Activated naive CD4-positive, alpha-beta T cell treated with anti-CD3 and anti-CD28 coated beads, Interleukin-2, amount 50 U/mL, for 24 hours (primary cell): ENCODE results near the gene PIANP.

Source experiments
- H3K27ac Mint-ChIP-seq: one replicate; pipeline ENCODE4 v1.8.0; 2021; ENCODE audit warnings: mild to moderate bottlenecking, mixed read lengths
- H3K27me3 Mint-ChIP-seq: one replicate; pipeline ENCODE4 v1.8.0; 2021; ENCODE audit warnings: mixed read lengths
- H3K36me3 Mint-ChIP-seq: one replicate; pipeline ENCODE4 v1.8.0; 2021; ENCODE audit warnings: mixed read lengths
- H3K4me1 Mint-ChIP-seq: one replicate; pipeline ENCODE4 v1.8.0; 2021; ENCODE audit warnings: mixed read lengths
- H3K4me3 Mint-ChIP-seq: one replicate; pipeline ENCODE4 v1.8.0; 2021; ENCODE audit warnings: mild to moderate bottlenecking, mixed read lengths
- H3K9me3 Mint-ChIP-seq: one replicate; pipeline ENCODE4 v1.8.0; 2021; ENCODE audit warnings: mixed read lengths

Gene PIANP

DNA sequence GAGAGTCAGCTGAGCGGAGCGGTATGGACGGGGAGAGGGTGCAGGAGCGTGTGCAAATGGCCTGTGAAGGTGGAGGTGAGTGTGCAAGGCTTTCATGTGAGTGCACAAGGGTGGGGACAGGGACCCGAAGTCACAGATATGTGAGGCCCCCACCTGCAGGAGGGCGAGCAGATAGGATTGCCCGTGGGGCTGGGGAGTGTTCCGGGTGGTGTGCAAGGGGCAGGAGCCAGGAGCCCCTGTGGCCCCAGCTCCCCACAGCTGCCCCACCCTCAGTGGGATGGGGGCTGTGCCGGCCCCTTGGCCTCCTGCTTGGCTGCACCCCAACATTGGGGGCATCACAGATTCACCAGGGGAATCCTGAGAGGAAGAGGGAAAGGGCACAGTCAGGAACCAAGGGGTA, 5.9 kb downstream of the PIANP start:
- H3K27me3 Mint-ChIP-seq: peaks cover 6% of the 10 kb centered on the region
- no peaks in the 10 kb centered on the region for H3K9me3 Mint-ChIP-seq
- peaks cover 20% of the 10 kb centered on the region for H3K4me1 Mint-ChIP-seq
- H3K36me3 Mint-ChIP-seq: no peaks in the 10 kb centered on the region
- no peak overlapping the region for H3K27ac Mint-ChIP-seq
- no peak overlapping the region for H3K4me3 Mint-ChIP-seq

GRCh38 chr12:6693832-6694355, 6.7 kb downstream of the PIANP start:
- Mint-ChIP-seq H3K27me3 (no peaks in the 10 kb centered on the region), H3K27ac (no peak overlapping the region), H3K4me3 (no peak overlapping the region), H3K36me3 (no peaks in the 10 kb centered on the region), H3K4me1 (peaks cover 14% of the 10 kb centered on the region), H3K9me3 (no peaks in the 10 kb centered on the region)

DNA sequence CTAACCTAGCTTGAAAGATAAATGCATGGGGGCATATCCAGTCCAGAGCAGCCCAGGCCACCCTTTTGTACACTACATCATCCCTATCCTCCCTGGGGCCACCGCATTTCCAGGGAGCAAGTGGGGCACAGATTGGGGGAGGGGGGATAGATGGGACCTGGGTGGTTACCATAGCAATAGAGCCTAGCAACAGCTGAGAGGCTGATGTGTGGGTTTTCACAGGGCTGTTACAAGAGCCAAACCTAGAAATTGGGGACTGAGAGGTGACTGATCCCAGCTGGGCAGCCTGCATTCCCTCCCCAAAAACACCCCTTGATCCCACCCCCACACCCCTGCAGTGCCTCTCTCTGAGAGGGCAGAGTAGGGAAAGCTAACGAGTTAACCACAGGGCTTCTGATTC, 7.7 kb downstream of the PIANP start:
- peak overlapping the region; percentile 33 for H3K27ac Mint-ChIP-seq
- no peak overlapping the region for H3K4me3 Mint-ChIP-seq
- peaks cover 17% of the 10 kb centered on the region for H3K4me1 Mint-ChIP-seq
- no peaks in the 10 kb centered on the region for H3K36me3 Mint-ChIP-seq
- H3K9me3 Mint-ChIP-seq: no peaks in the 10 kb centered on the region
- no peaks in the 10 kb centered on the region for H3K27me3 Mint-ChIP-seq

- H3K4me3 Mint-ChIP-seq: no peak overlapping the region
- H3K9me3 Mint-ChIP-seq: no peaks in the 10 kb centered on the region
- H3K36me3 Mint-ChIP-seq: peaks cover 6% of the 10 kb centered on the region
- no peaks in the 10 kb centered on the region for H3K27me3 Mint-ChIP-seq
- peaks cover 31% of the 10 kb centered on the region for H3K4me1 Mint-ChIP-seq
- peak overlapping the region; percentile 35 for H3K27ac Mint-ChIP-seq
These were observed 9.1 kb downstream of the PIANP start for GRCh38 chr12:6691473-6691872.

DNA sequence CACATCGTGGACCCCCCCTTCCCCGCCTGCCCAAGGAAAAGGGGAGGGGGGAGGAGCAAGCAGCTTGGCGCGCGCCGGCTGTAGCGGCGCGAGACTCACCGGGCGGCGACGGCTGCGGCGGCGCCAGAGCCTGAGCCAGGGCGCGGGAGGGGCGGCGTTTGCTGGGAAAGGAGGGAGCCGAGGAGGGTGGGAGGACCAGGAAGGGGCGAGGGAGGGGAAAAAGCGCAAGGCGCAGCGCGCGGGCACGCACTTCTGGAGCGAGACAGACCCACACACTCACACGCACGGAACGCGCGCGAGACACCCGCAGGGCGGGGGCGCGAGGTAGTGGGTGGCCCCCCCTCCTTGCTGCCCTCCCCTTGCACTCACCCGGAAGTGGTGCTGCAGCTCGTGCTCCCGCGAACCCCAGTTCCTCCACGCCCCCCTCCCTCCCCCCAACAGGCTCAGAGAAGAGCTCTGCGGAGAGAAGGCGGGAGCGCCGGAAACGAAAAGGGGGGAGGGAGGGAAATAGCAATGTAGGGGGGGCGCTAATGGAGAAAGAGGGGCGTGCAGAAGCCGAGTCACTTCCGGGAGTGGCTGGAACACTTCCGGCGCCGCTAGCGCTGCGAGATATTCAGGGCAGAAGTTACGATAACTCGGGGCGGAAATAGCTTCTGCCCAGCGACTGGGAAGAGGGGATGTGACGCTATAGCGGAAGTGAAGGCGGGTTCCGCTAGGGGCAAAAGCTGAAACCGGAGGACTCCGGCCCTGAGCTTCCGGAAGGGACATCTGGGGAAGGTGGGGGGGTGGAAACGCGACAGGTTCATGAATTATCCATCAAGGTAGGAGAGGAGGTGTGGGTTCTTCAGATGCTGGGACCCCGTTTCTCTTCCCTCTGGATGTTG, 11.4 kb downstream of the PIANP start, which contains the start of gene ZNF384:
Gene ZNF384, minus strand, starts transcription at position 377 of the 884 bp plus-strand sequence. CDS start 9,855 bp downstream, outside the sequence.
- Mint-ChIP-seq H3K36me3 (peaks cover 9% of the 10 kb centered on the region), H3K4me3 (peak within 1 kb of the TSS; percentile 98), H3K27me3 (no peaks in the 10 kb centered on the region), H3K4me1 (peaks cover 53% of the 10 kb centered on the region), H3K27ac (peak within 1 kb of the TSS; percentile 93), H3K9me3 (no peaks in the 10 kb centered on the region)

GRCh38 chr12:6688543-6688998, 12.0 kb downstream of the PIANP start:
- Mint-ChIP-seq H3K4me3 (peak overlapping the region; percentile 98), H3K27me3 (no peaks in the 10 kb centered on the region), H3K27ac (peak overlapping the region; percentile 93), H3K4me1 (peaks cover 53% of the 10 kb centered on the region), H3K36me3 (peaks cover 9% of the 10 kb centered on the region), H3K9me3 (no peaks in the 10 kb centered on the region)

GRCh38 chr12:6685814-6686213, 14.8 kb downstream of the PIANP start:
- Mint-ChIP-seq H3K27me3 (no peaks in the 10 kb centered on the region), H3K27ac (no peak overlapping the region), H3K36me3 (peaks cover 9% of the 10 kb centered on the region), H3K4me3 (no peak overlapping the region), H3K4me1 (peaks cover 57% of the 10 kb centered on the region), H3K9me3 (no peaks in the 10 kb centered on the region)

GRCh38 chr12:6684609-6685008, 16.0 kb downstream of the PIANP start:
- Mint-ChIP-seq H3K36me3 (peaks cover 9% of the 10 kb centered on the region), H3K4me1 (peaks cover 52% of the 10 kb centered on the region), H3K27ac (no peak overlapping the region), H3K4me3 (peak overlapping the region; percentile 57), H3K27me3 (no peaks in the 10 kb centered on the region), H3K9me3 (no peaks in the 10 kb centered on the region)

- H3K4me1 Mint-ChIP-seq: peaks cover 5% of the 10 kb centered on the region
- no peaks in the 10 kb centered on the region for H3K9me3 Mint-ChIP-seq
- H3K4me3 Mint-ChIP-seq: no peak overlapping the region
- H3K27ac Mint-ChIP-seq: no peak overlapping the region
- H3K27me3 Mint-ChIP-seq: no peaks in the 10 kb centered on the region
- H3K36me3 Mint-ChIP-seq: peaks cover 18% of the 10 kb centered on the region
These were observed 23.7 kb downstream of the PIANP start for GRCh38 chr12:6676962-6677361.

DNA sequence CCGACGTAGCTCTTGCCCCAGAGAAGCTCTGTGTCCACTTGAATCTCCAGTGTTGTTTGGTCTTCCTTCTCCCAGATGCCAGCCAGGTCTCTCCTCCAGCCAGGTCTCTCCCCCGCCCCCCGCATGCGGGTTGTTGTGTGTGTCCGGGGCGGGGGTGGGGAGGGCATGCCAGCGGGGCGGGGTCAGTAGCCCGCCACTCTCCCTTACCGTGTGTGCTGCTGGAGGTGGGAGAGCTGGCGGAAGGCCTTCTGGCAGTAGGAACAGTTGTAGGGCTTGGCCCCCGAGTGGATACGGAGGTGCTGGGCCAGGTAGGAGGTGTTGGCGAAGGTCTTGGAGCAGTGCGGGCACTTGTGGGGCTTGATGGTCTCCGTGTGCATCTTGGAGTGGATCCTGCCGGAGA, 28.5 kb downstream of the PIANP start:
- Mint-ChIP-seq H3K27me3 (no peaks in the 10 kb centered on the region), H3K4me1 (no peaks in the 10 kb centered on the region), H3K9me3 (no peaks in the 10 kb centered on the region), H3K36me3 (peaks cover 33% of the 10 kb centered on the region), H3K27ac (no peak overlapping the region), H3K4me3 (no peak overlapping the region)

GRCh38 chr12:6667559-6668210, 32.9 kb downstream of the PIANP start:
- H3K9me3 Mint-ChIP-seq: no peaks in the 10 kb centered on the region
- H3K36me3 Mint-ChIP-seq: peaks cover 25% of the 10 kb centered on the region
- peaks cover 15% of the 10 kb centered on the region for H3K4me1 Mint-ChIP-seq
- no peak overlapping the region for H3K4me3 Mint-ChIP-seq
- H3K27ac Mint-ChIP-seq: no peak overlapping the region
- H3K27me3 Mint-ChIP-seq: no peaks in the 10 kb centered on the region

- H3K4me1 Mint-ChIP-seq: peaks cover 24% of the 10 kb centered on the region
- H3K4me3 Mint-ChIP-seq: no peak overlapping the region
- no peaks in the 10 kb centered on the region for H3K27me3 Mint-ChIP-seq
- no peaks in the 10 kb centered on the region for H3K9me3 Mint-ChIP-seq
- H3K36me3 Mint-ChIP-seq: peaks cover 15% of the 10 kb centered on the region
- no peak overlapping the region for H3K27ac Mint-ChIP-seq
These were observed 34.4 kb downstream of the PIANP start for GRCh38 chr12:6666211-6666610.

DNA sequence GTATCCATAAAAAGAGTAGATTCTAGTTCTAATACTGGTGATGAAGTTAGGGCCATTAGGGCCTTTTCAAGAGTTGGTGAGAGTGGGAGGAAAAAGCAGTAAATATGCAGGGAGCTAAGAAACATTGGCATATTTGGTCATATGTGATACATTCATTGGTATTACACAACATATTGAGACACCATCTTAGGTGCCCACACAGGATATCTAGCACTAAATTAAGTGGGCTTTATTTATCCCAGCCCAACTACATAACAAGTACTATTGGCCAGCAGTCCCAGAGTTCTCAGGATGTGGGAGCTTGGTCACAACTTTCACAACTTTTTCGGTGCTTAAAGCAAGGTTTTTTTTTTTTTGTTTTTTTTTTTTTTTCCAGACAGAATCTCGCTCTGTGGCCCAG, 35.7 kb downstream of the PIANP start:
- H3K9me3 Mint-ChIP-seq: no peaks in the 10 kb centered on the region
- H3K27me3 Mint-ChIP-seq: no peaks in the 10 kb centered on the region
- peaks cover 24% of the 10 kb centered on the region for H3K4me1 Mint-ChIP-seq
- no peak overlapping the region for H3K27ac Mint-ChIP-seq
- H3K36me3 Mint-ChIP-seq: peaks cover 15% of the 10 kb centered on the region
- no peak overlapping the region for H3K4me3 Mint-ChIP-seq

DNA sequence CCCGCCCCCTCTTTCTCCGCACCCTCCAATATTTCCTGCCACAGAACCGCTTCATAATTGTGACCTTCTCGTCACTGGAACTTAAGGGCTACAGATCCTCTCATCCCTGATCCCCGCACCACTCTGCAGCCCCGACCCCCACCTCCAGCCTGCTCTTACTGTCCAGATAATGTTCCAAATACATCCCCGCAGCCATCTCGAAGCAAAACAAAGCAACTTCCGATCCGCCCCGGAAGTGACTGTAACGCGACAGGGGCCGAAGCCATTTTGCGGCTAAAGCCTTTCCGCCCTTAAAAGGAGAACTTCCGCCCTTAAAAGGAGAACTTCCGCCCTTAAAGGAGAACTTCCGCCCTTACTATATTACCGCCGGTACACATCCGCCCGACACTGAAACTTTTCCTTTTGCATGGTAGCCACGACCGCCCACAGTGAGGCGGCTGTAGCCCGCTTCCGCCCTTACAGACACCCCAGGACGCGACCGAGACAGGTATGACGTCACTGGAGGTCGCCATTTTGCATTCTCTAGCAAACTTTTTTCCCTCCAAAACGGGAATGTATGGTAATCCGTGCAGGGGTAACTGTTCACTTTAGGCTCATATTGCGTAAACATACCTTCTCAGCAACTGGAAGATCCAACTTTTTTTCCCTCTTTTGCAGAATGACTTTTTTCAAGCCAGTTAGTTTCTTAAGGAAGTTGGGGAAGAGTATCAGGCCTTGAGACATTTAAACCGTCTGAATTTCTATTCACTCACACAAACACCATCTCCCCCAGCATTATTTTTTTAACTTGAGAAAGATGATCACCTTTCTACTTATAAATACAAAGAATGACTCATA, 37.5 kb downstream of the PIANP start, which contains the start of gene ING4:
Gene ING4, minus strand, starts transcription at position 214 of the 837 bp plus-strand sequence. Its CDS starts 18 bp downstream, at position 196.
- H3K27ac Mint-ChIP-seq: peak within 1 kb of the TSS; percentile 99
- H3K4me3 Mint-ChIP-seq: peak within 1 kb of the TSS; percentile 99
- H3K27me3 Mint-ChIP-seq: no peaks in the 10 kb centered on the region
- peaks cover 34% of the 10 kb centered on the region for H3K4me1 Mint-ChIP-seq
- no peaks in the 10 kb centered on the region for H3K9me3 Mint-ChIP-seq
- peaks cover 12% of the 10 kb centered on the region for H3K36me3 Mint-ChIP-seq

DNA sequence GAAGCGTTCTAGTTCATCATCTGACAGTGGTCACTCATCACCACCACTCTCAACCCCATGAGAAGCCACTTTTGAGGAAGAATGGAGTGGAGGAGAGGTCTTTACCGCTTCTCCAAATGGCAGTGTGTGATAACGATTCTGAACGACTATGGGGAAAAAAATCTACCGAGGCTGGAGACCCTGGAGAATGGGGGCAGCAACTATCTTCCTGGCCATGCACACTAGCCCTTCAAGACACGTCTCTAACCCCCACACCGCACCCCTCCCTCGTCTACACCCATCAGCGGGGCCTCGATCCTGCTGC, 38.1 kb downstream of the PIANP start:
- Mint-ChIP-seq H3K27ac (peak overlapping the region; percentile 99), H3K9me3 (no peaks in the 10 kb centered on the region), H3K4me1 (peaks cover 36% of the 10 kb centered on the region), H3K36me3 (peaks cover 8% of the 10 kb centered on the region), H3K4me3 (peak overlapping the region; percentile 99), H3K27me3 (no peaks in the 10 kb centered on the region)
